Neural cell (in vitro differentiated cells): ENCODE measurements around the gene WDR44. TPM values are rescaled to one million over a fixed set of nuclear protein-coding genes. Genes with fewer than 3 reads are reported as not detected.

Source experiments
- H2AFZ ChIP-seq: fragments of 200-600, 300-800 bp; sonication (generic), shearing (Covaris generic); 2 replicates; pipeline ENCODE4 v1.6.0; 2014; ENCODE audit warnings: low read depth, mild to moderate bottlenecking, antibody characterized with exemption, low read length, moderate library complexity
- H3F3A ChIP-seq: fragments of 200-600 bp; shearing (Covaris generic); 2 replicates; pipeline ENCODE4 v1.6.1; 2016; ENCODE audit warnings: mild to moderate bottlenecking, moderate library complexity, mixed read lengths, antibody characterized with exemption, low read length; ENCODE audit not compliant: insufficient read depth, poor library complexity, severe bottlenecking
- H3K27ac ChIP-seq: fragments of 200-600, 300-800 bp; sonication (generic), shearing (Covaris generic); 2 replicates; pipeline ENCODE4 v1.5.1; 2014; ENCODE audit warnings: mild to moderate bottlenecking, low read length, moderate library complexity
- H3K27me3 ChIP-seq: fragments of 300-800, 200-600 bp; sonication (generic), shearing (Covaris generic); 2 replicates; pipeline ENCODE4 v1.6.0; 2014; ENCODE audit warnings: mild to moderate bottlenecking, low read depth, low read length, moderate library complexity; ENCODE audit not compliant: insufficient read depth
- H3K36me3 ChIP-seq: fragments of 300-800, 200-600 bp; sonication (generic), shearing (Covaris generic); 2 replicates; pipeline ENCODE4 v1.5.1; 2014; ENCODE audit warnings: mild to moderate bottlenecking, antibody characterized with exemption, low read length, moderate library complexity; ENCODE audit not compliant: insufficient read depth
- H3K4me2 ChIP-seq: fragments of 300-800, 200-600 bp; sonication (generic), shearing (Covaris generic); 2 replicates; pipeline ENCODE4 v1.6.0; 2014; ENCODE audit warnings: mild to moderate bottlenecking, low read length
- H3K4me3 ChIP-seq: fragments of 300-800, 200-600 bp; sonication (generic), shearing (Covaris generic); 2 replicates; pipeline ENCODE4 v1.5.1; 2014; ENCODE audit warnings: mild to moderate bottlenecking, low read length, moderate library complexity
- H3K79me2 ChIP-seq: fragments of 200-600 bp; shearing (Covaris generic); replicated peaks from 2 replicates; pipeline ENCODE4 v1.6.0; 2014; ENCODE audit warnings: mild to moderate bottlenecking, low read length, moderate library complexity; ENCODE audit not compliant: insufficient read depth
- H3K9ac ChIP-seq: fragments of 300-800, 200-600 bp; sonication (generic), shearing (Covaris generic); 2 replicates; pipeline ENCODE4 v1.6.1; 2016; ENCODE audit warnings: mild to moderate bottlenecking, low read length, mixed read lengths
- H3K9me2 ChIP-seq: fragments of 200-600 bp; shearing (Covaris generic); 2 replicates; pipeline ENCODE4 v1.6.1; 2016; ENCODE audit warnings: mild to moderate bottlenecking, low read length, mixed read lengths; ENCODE audit not compliant: insufficient read depth
- H3K9me3 ChIP-seq: fragments of 200-600, 300-800 bp; sonication (generic), shearing (Covaris generic); 2 replicates; pipeline ENCODE4 v1.6.1; 2016; ENCODE audit warnings: mild to moderate bottlenecking, mixed run types, low read length, moderate library complexity, mixed read lengths
- H4K20me1 ChIP-seq: fragments of 200-600 bp; shearing (Covaris generic); 2 replicates; pipeline ENCODE4 v1.6.1; 2016; ENCODE audit warnings: mild to moderate bottlenecking, mixed run types; ENCODE audit not compliant: insufficient read depth
- CTCF ChIP-seq: fragments of 450-650 bp; IDR thresholded peaks from 2 replicates; pipeline ENCODE4 v1.5.1; 2014; ENCODE audit warnings: antibody characterized with exemption, mild to moderate bottlenecking, moderate library complexity; ENCODE audit not compliant: poor library complexity, severe bottlenecking
- EP300 ChIP-seq: fragments of 450-650 bp; conservative IDR thresholded peaks from 2 replicates; pipeline ENCODE4 v1.6.1; 2014; ENCODE audit warnings: antibody characterized with exemption, mild to moderate bottlenecking, moderate library complexity; ENCODE audit not compliant: poor library complexity, severe bottlenecking
- EZH2 ChIP-seq: fragments of 200-600, 300-800 bp; shearing (Covaris generic), sonication (generic); IDR thresholded peaks from 2 replicates; pipeline ENCODE4 v1.6.1; 2014; ENCODE audit warnings: antibody characterized with exemption, low read length, borderline replicate concordance, mild to moderate bottlenecking; ENCODE audit not compliant: insufficient read depth, poor library complexity, severe bottlenecking
- MXI1 ChIP-seq: fragments of 450-650 bp; conservative IDR thresholded peaks from 2 replicates; pipeline ENCODE4 v1.6.1; 2014; ENCODE audit warnings: antibody characterized with exemption, mild to moderate bottlenecking; ENCODE audit not compliant: poor library complexity, severe bottlenecking
- POLR2AphosphoS5 ChIP-seq: IDR thresholded peaks from 2 replicates; pipeline ENCODE4 v1.6.1; 2012
- RAD21 ChIP-seq: fragments of 450-650 bp; conservative IDR thresholded peaks from 2 replicates; pipeline ENCODE4 v1.6.1; 2014; ENCODE audit warnings: antibody characterized with exemption, mild to moderate bottlenecking, moderate library complexity
- REST ChIP-seq: IDR thresholded peaks from 2 replicates; pipeline ENCODE4 v1.6.1; 2012; ENCODE audit warnings: borderline replicate concordance
- SMC3 ChIP-seq: fragments of 450-650 bp; conservative IDR thresholded peaks from 2 replicates; pipeline ENCODE4 v1.6.1; 2014; ENCODE audit warnings: antibody characterized with exemption, mild to moderate bottlenecking, moderate library complexity; ENCODE audit not compliant: poor library complexity
- TAF1 ChIP-seq: IDR thresholded peaks from 2 replicates; pipeline ENCODE4 v1.6.1; 2012; ENCODE audit warnings: low read depth
- polyA plus RNA-seq: library from polyadenylated mRNA; depleted of rRNA; stranded (reverse); fragments of >200 nt; gene quantifications from 2 replicates; pipeline ENCODE4 v1.2.3, GENCODE V29; 2014

Gene WDR44
- polyA plus RNA-seq, 1 donor from 2014 or later, result 19.3 TPM

GRCh38 chrX:118347736-118348135 lies 1.8 kb downstream of the WDR44 start:
- Histone ChIP-seq H3K36me3 (no peaks in the 10 kb centered on the region), H3K4me3 (peak overlapping the region; percentile 79), H3K9me3 (no peaks in the 10 kb centered on the region), H3K4me2 (peak overlapping the region; percentile 82), H3F3A (no peaks in the 10 kb centered on the region), H3K79me2 (peaks cover 25% of the 10 kb centered on the region), H2AFZ (no peak overlapping the region), H4K20me1 (no peaks in the 10 kb centered on the region), H3K27me3 (no peaks in the 10 kb centered on the region), H3K27ac (no peak overlapping the region), H3K9ac (peak overlapping the region; percentile 84), H3K9me2 (no peaks in the 10 kb centered on the region)
- TF ChIP-seq EP300, result no peak

GRCh38 chrX:118348186-118348810 lies 2.4 kb downstream of the WDR44 start:
- no peaks in the 10 kb centered on the region for H3K9me2 ChIP-seq
- no peaks in the 10 kb centered on the region for H3K9me3 ChIP-seq
- H3K27me3 ChIP-seq, result no peaks in the 10 kb centered on the region
- H3K36me3 ChIP-seq, result no peaks in the 10 kb centered on the region
- no peak overlapping the region for H2AFZ ChIP-seq
- peak overlapping the region; percentile 82 for H3K4me2 ChIP-seq
- TF ChIP-seq EP300 (no peak), POLR2AphosphoS5 (no peak), MXI1 (no peak), SMC3 (no peak), REST (no peak), CTCF (no peak)
- no peaks in the 10 kb centered on the region for H4K20me1 ChIP-seq
- peak overlapping the region; percentile 79 for H3K4me3 ChIP-seq
- H3K27ac ChIP-seq, result no peak overlapping the region
- peak overlapping the region; percentile 26 for H3K9ac ChIP-seq
- H3F3A ChIP-seq, result no peaks in the 10 kb centered on the region
- H3K79me2 ChIP-seq, result peaks cover 25% of the 10 kb centered on the region

- TF ChIP-seq RAD21 (no peak), CTCF (no peak), MXI1 (no peak), POLR2AphosphoS5 (no peak), REST (no peak), TAF1 (no peak), EZH2 (no peak), SMC3 (no peak), EP300 (no peak)
These were observed 3.3 kb downstream of the WDR44 start for GRCh38 chrX:118349188-118349587.

More at GRCh38 chrX:118349188-118349587, 3.3 kb downstream of the WDR44 start:
- peaks cover 25% of the 10 kb centered on the region for H3K79me2 ChIP-seq
- H3F3A ChIP-seq, result no peaks in the 10 kb centered on the region
- no peak overlapping the region for H3K9ac ChIP-seq
- H3K4me2 ChIP-seq, result peak overlapping the region; percentile 82
- H3K9me2 ChIP-seq, result no peaks in the 10 kb centered on the region
- no peaks in the 10 kb centered on the region for H3K9me3 ChIP-seq
- H3K27me3 ChIP-seq, result no peaks in the 10 kb centered on the region
- H3K36me3 ChIP-seq, result no peaks in the 10 kb centered on the region
- H3K4me3 ChIP-seq, result peak overlapping the region; percentile 79
- no peaks in the 10 kb centered on the region for H4K20me1 ChIP-seq
- H2AFZ ChIP-seq, result no peak overlapping the region
- no peak overlapping the region for H3K27ac ChIP-seq
